NCI-H526 (cell line): ENCODE results near the gene CMTM6.
"Not testable (repeated sequence)": the region's sequence is repeated elsewhere in the genome, so short reads cannot be mapped to it uniquely, and the experiment has no call there.

Experiments used
- DNase-seq, 2 experiments: peaks; one replicate each; lab custom pipeline; 2025; lab: John Stamatoyannopoulos, UW

CMTM6 gene

GRCh38 chr3:32466808-32467207, 35.8 kb downstream of the CMTM6 start:
- not testable (repeated sequence) for DNase-seq

GRCh38 chr3:32464726-32465125, 37.9 kb downstream of the CMTM6 start:
- not testable (repeated sequence) for DNase-seq

GRCh38 chr3:32463415-32463814, 39.2 kb downstream of the CMTM6 start:
- not testable (repeated sequence) for DNase-seq

GRCh38 chr3:32462191-32462986, 40.3 kb downstream of the CMTM6 start:
- DNase-seq: not testable (repeated sequence)

- not testable (repeated sequence) for DNase-seq
Observed at GRCh38 chr3:32460817-32461496, 41.7 kb downstream of the CMTM6 start.

GRCh38 chr3:32460031-32460749, 42.5 kb downstream of the CMTM6 start:
- peak in 1 of 2 experiments; percentile 24 for DNase-seq

- no peak for DNase-seq
Observed at GRCh38 chr3:32459450-32459849, 43.2 kb downstream of the CMTM6 start.

- DNase-seq: no peak
Observed at GRCh38 chr3:32457971-32458471, 44.6 kb downstream of the CMTM6 start.

GRCh38 chr3:32456429-32457130, 46.1 kb downstream of the CMTM6 start:
- DNase-seq: no peak

- no peak for DNase-seq
Observed at GRCh38 chr3:32455609-32456428, 46.8 kb downstream of the CMTM6 start.

- no peak for DNase-seq
Observed at GRCh38 chr3:32454731-32455608, 47.7 kb downstream of the CMTM6 start.

GRCh38 chr3:32454111-32454510, 48.5 kb downstream of the CMTM6 start:
- DNase-seq: no peak

GRCh38 chr3:32453346-32453745, 49.3 kb downstream of the CMTM6 start:
- DNase-seq: no peak

- DNase-seq: no peak
Observed at GRCh38 chr3:32452009-32452408, 50.6 kb downstream of the CMTM6 start.

GRCh38 chr3:32450992-32451659, 51.5 kb downstream of the CMTM6 start:
- no peak for DNase-seq

- no peak for DNase-seq
Observed at GRCh38 chr3:32450426-32450825, 52.2 kb downstream of the CMTM6 start.

- no peak for DNase-seq
Observed at GRCh38 chr3:32449691-32450090, 53.0 kb downstream of the CMTM6 start.

- DNase-seq: no peak
Observed at GRCh38 chr3:32448686-32449474, 53.8 kb downstream of the CMTM6 start.
